ENCODE results near the gene UBASH3A. TPM values are rescaled to one million over a fixed set of nuclear protein-coding genes. Genes with fewer than 3 reads are reported as not detected.

The UBASH3A gene
- polyA plus RNA-seq, 1 donor (not counting 4 experiments of a cell fraction or from before 2014, with no cell fraction given): not detected

DNA sequence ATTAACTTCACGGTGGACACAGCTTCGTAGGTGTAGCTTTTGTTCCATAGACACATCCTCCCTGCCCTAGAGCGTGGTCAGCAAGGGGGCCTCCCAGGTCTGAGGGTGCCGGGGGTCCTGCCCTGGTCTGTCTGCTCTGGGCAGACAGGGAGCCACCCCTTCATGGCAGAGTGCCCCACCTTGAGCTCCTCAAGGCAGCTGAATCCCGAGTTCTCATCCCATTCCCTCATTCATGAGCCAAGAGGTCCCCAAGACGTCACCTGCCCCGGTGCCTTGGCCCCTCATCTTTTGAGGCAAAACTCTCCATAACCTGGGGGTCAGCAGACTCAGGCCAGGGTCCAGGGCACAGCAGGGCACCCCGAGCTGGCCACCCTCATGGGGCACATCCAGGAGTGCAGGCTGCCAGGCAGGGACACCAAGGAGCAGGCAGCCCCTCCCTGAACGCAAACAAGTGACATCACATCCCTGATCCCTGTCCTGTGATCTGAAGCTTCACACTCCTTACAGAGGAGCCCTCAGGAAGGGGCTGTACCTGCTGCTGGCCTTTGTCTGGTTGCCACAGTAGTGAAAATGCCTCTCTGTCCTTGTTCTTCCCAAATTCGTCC lies 23.3 kb downstream of the UBASH3A start:
- DNase-seq (ENCODE audit: low read depth, low spot score) (no peak), FAIRE-seq (no peak)
- TF ChIP-seq CTCF (optimal IDR thresholded peaks at IDR 0.05 in 1 of 3, IDR thresholded peaks at IDR 0.05 in 1 of 3, conservative IDR thresholded peaks at IDR 0.05 in 1 of 3; ENCODE audit: extremely low read depth in 1 of 3, insufficient read depth in 2 of 3, low read length in 3 of 3) (no peak), EZH2 (IDR thresholded peaks at IDR 0.05; ENCODE audit: low read length) (no peak)
- Histone ChIP-seq H3K9me1 (ENCODE audit: control insufficient read depth, extremely low read depth, insufficient read depth, low read length) (no peaks in the 10 kb centered on the region), H3K36me3 (ENCODE audit: control insufficient read depth in 2 of 2, extremely low read depth in 1 of 2, insufficient read depth in 2 of 2, low read length in 2 of 2) (no peaks in the 10 kb centered on the region), H3K9ac (ENCODE audit: control insufficient read depth, extremely low read depth, insufficient read depth, low read length) (no peak overlapping the region), H2AFZ (ENCODE audit: control insufficient read depth, low read length) (no peak overlapping the region), H3K4me2 (ENCODE audit: control insufficient read depth, extremely low read depth, insufficient read depth, low read depth, low read length) (no peak overlapping the region), H4K20me1 (ENCODE audit: control insufficient read depth, extremely low read depth, insufficient read depth, low read length) (no peaks in the 10 kb centered on the region), H3K27ac (ENCODE audit: control insufficient read depth, insufficient read depth, low read length) (no peak overlapping the region), H3K79me2 (ENCODE audit: control insufficient read depth, insufficient read depth, low read length) (no peaks in the 10 kb centered on the region), H3K27me3 (ENCODE audit: control insufficient read depth, extremely low read depth, insufficient read depth, low read length) (peaks cover 4% of the 10 kb centered on the region), H3K4me3 (ENCODE audit: control insufficient read depth in 2 of 3, extremely low read depth in 1 of 3, insufficient read depth in 2 of 3, low read depth in 1 of 3, low read length in 3 of 3) (no peak overlapping the region), H3K9me3 (ENCODE audit: control insufficient read depth, low read depth, low read length) (no peaks in the 10 kb centered on the region), H3K4me1 (ENCODE audit: control insufficient read depth, extremely low read depth, insufficient read depth, low read length) (no peaks in the 10 kb centered on the region)
- dilution Hi-C loops (cut with MboI; ENCODE audit: extremely low pct_ligation_motif_present, low sequenced_read_pairs): loop anchor here (10.0 kb wide), 1 partner anchor 82 kb away; no protein-coding TSS in a partner anchor

DNA sequence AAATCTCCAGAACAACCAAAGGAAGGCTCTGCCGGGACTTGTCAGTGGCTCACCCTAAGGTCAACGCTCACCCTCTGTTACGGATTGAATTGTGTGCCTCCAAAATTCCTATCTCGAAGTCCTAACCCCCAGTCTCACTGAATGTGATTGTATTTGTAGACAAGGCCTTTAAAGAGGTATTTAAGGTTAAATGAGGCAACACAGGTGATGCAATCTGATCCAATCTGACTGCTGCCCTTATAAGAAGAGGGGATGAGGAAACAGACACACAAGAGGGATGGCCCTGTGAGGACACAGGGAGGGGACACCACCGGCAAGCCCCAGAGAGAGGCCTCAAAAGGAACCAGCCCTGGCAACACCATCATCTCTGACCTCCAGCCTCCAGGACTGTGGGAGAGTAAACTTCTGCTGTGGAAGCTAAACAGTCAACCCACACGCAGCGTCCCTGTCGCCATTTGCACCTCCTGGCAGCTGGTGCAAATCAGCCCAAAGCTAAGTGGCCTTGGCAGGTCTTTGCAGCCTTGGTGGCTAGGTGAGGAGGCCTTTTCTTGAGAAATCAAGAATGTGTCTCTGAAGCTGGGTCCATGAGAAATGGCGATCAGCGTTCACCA lies 24.2 kb downstream of the UBASH3A start:
- FAIRE-seq: no peak
- Histone ChIP-seq H3K27ac (ENCODE audit: control insufficient read depth, insufficient read depth, low read length) (no peak overlapping the region), H3K9me3 (ENCODE audit: control insufficient read depth, low read depth, low read length) (no peaks in the 10 kb centered on the region), H2AFZ (ENCODE audit: control insufficient read depth, low read length) (no peak overlapping the region), H4K20me1 (ENCODE audit: control insufficient read depth, extremely low read depth, insufficient read depth, low read length) (no peaks in the 10 kb centered on the region), H3K4me1 (ENCODE audit: control insufficient read depth, extremely low read depth, insufficient read depth, low read length) (no peaks in the 10 kb centered on the region), H3K9me1 (ENCODE audit: control insufficient read depth, extremely low read depth, insufficient read depth, low read length) (no peaks in the 10 kb centered on the region), H3K4me2 (ENCODE audit: control insufficient read depth, extremely low read depth, insufficient read depth, low read depth, low read length) (no peak overlapping the region), H3K9ac (ENCODE audit: control insufficient read depth, extremely low read depth, insufficient read depth, low read length) (no peak overlapping the region), H3K36me3 (ENCODE audit: control insufficient read depth in 2 of 2, extremely low read depth in 1 of 2, insufficient read depth in 2 of 2, low read length in 2 of 2) (no peaks in the 10 kb centered on the region), H3K79me2 (ENCODE audit: control insufficient read depth, insufficient read depth, low read length) (no peaks in the 10 kb centered on the region), H3K27me3 (ENCODE audit: control insufficient read depth, extremely low read depth, insufficient read depth, low read length) (peaks cover 4% of the 10 kb centered on the region), H3K4me3 (ENCODE audit: control insufficient read depth in 2 of 3, extremely low read depth in 1 of 3, insufficient read depth in 2 of 3, low read depth in 1 of 3, low read length in 3 of 3) (no peak overlapping the region)
- TF ChIP-seq CTCF (optimal IDR thresholded peaks at IDR 0.05 in 1 of 3, IDR thresholded peaks at IDR 0.05 in 1 of 3, conservative IDR thresholded peaks at IDR 0.05 in 1 of 3; ENCODE audit: extremely low read depth in 1 of 3, insufficient read depth in 2 of 3, low read length in 3 of 3): no peak
- no peak for DNase-seq (ENCODE audit: low read depth, low spot score)
- dilution Hi-C loops (cut with MboI; ENCODE audit: extremely low pct_ligation_motif_present, low sequenced_read_pairs): loop anchor here (10.0 kb wide), 1 partner anchor 83 kb away; no protein-coding TSS in a partner anchor
